ENCODE results near the gene WDR5B. TPM values are rescaled to one million over a fixed set of nuclear protein-coding genes. Genes with fewer than 3 reads are reported as not detected.

WDR5B gene
- total and polyA plus RNA-seq, 2 of the 4 experiments (the other 2 are of a cell fraction), result 3.1 to 5.6 TPM

- intact Hi-C loops (cut with micrococcal nuclease), result no loop called here
- H3K9me3 ChIP-seq (ENCODE audit: control insufficient read depth, insufficient read depth, low read length), result no peaks in the 10 kb centered on the region
- H3K56ac ChIP-seq (ENCODE audit: extremely low read depth, insufficient read depth, low read length), result no peak overlapping the region
- ATAC-seq (ENCODE audit: low read depth) (no peak), DNase-seq (no peak)
- no peak overlapping the region for H4K5ac ChIP-seq (ENCODE audit: low read depth, low read length)
- peaks cover 3% of the 10 kb centered on the region in 2 experiments; a peak in 3 of 4 replicates for H3K79me1 ChIP-seq (ENCODE audit: low read depth in 1 of 2, low read length in 2 of 2)
- H3K23ac ChIP-seq (ENCODE audit: low read depth, low read length), result no peak overlapping the region
- H2BK5ac ChIP-seq (ENCODE audit: low read depth, low read length, poor library complexity, severe bottlenecking), result no peak overlapping the region
- in situ Hi-C loops (cut with MboI; ENCODE audit: low sequenced_read_pairs), result no loop called here
- WGBS, 2 experiments (ENCODE audit: extremely low coverage in 2 of 2, insufficient read length in 1 of 2), result 100% methylated on average over 2 of the region's 4 CpGs; no CpG with 5 or more reads in 1 of the 2 experiments
- no peak overlapping the region for H2AFZ ChIP-seq (replicated peaks; ENCODE audit: low read length, poor library complexity)
- H2BK120ac ChIP-seq (ENCODE audit: low read depth, low read length), result no peak overlapping the region
- H2BK15ac ChIP-seq (ENCODE audit: low read depth, low read length), result no peak overlapping the region
- no peak overlapping the region for H3K9ac ChIP-seq (ENCODE audit: low read depth, low read length)
- ChIA-PET POLR2A (ENCODE audit: unreplicated experiment) (no interaction called here), CTCF (no interaction called here)
- H3K36me3 ChIP-seq (ENCODE audit: control insufficient read depth, insufficient read depth, low read length), result peaks cover 17% of the 10 kb centered on the region
- H4K8ac ChIP-seq (ENCODE audit: low read depth in 2 of 2, low read length in 2 of 2), result no peak overlapping the region
- no peaks in the 10 kb centered on the region for H4K20me1 ChIP-seq (ENCODE audit: insufficient read depth, low read length)
- BruUV-seq (replicated peaks), result no TSS peak
- H2BK20ac ChIP-seq (ENCODE audit: low read depth, low read length), result no peak overlapping the region
- no peak overlapping the region for H3K4ac ChIP-seq (ENCODE audit: low read depth, low read length)
- no peak overlapping the region for H2AK9ac ChIP-seq (replicated peaks; ENCODE audit: low read depth, low read length, poor library complexity)
- H3K27me3 ChIP-seq (ENCODE audit: control insufficient read depth, insufficient read depth, low read length), result no peaks in the 10 kb centered on the region
- no peaks in the 10 kb centered on the region for H3K9me1 ChIP-seq (ENCODE audit: insufficient read depth, low read length)
- no peak overlapping the region for H4K91ac ChIP-seq (ENCODE audit: insufficient read depth, low read depth, low read length)
- no peak overlapping the region for H3K27ac ChIP-seq (ENCODE audit: insufficient read depth, low read length)
- no peak overlapping the region for H3K4me3 ChIP-seq (ENCODE audit: insufficient read depth, low read depth, low read length)
- H3K18ac ChIP-seq (ENCODE audit: low read depth, low read length), result no peak overlapping the region
- H3K4me2 ChIP-seq (ENCODE audit: low read depth, low read length), result no peak overlapping the region
- no peak overlapping the region for H2AK5ac ChIP-seq (ENCODE audit: low read depth, low read length)
- no peaks in the 10 kb centered on the region for H3K4me1 ChIP-seq (ENCODE audit: control insufficient read depth, insufficient read depth, low read length)
- dilution Hi-C loops (cut with HindIII; ENCODE audit: low sequenced_read_pairs, unreplicated experiment), result no loop called here
- no peak overlapping the region for H3K14ac ChIP-seq (replicated peaks; ENCODE audit: low read depth, low read length)
- TF ChIP-seq NFE2L2 (IDR thresholded peaks at IDR 0.05; ENCODE audit: low read depth, low read length), result no peak
- no peak for TF ChIP-seq SMC3 (IDR thresholded peaks at IDR 0.05; ENCODE audit: low read depth, low read length)
- no peak for TF ChIP-seq MAZ (IDR thresholded peaks at IDR 0.05; ENCODE audit: borderline replicate concordance, low read depth, low read length)
- TF ChIP-seq RFX5 (IDR thresholded peaks at IDR 0.05; ENCODE audit: low read depth, low read length), result no peak
- TF ChIP-seq CHD1 (IDR thresholded peaks at IDR 0.05; ENCODE audit: low read depth, low read length), result no peak
- TF ChIP-seq POLR2A (IDR thresholded peaks at IDR 0.05; ENCODE audit: low read depth, low read length), result no peak
- no peak for TF ChIP-seq MXI1 (IDR thresholded peaks at IDR 0.05; ENCODE audit: borderline replicate concordance, low read depth, low read length)
- TF ChIP-seq CEBPB (IDR thresholded peaks at IDR 0.05; ENCODE audit: low read depth, low read length), result no peak
- TF ChIP-seq RAD21 (IDR thresholded peaks at IDR 0.05; ENCODE audit: low read length), result no peak
- TF ChIP-seq FOS (IDR thresholded peaks at IDR 0.05; ENCODE audit: low read depth, low read length), result no peak
Measured at GRCh38 chr3:122406198-122406597, 9.7 kb downstream of the WDR5B start.
